HepG2 (cell line): ENCODE measurements around the gene PLXNB2. TPM values are rescaled to one million over a fixed set of nuclear protein-coding genes. Genes with fewer than 3 reads are reported as not detected.

ENCODE experiments used
- ATAC-seq: fragments of 200-7000 bp; cut with Tn5 transposase; 3 replicates; pipeline ENCODE4 v1.9.1; 2020; ENCODE audit warnings: mild to moderate bottlenecking, moderate library complexity
- BruUV-seq: library from RNA; stranded (reverse); fragments of 400-500 nt; replicated peaks from 2 replicates; lab custom pipeline; 2021; lab: Mats Ljungman, UMichigan
- CTCF ChIA-PET: fragments of 300-600 bp; formaldehyde crosslinking; extraction: SDS; loops from one replicate; lab custom pipeline; 2021; ENCODE audit warnings: low total read pairs, inconsistent platforms, low intra/inter-chr PET ratio; lab: Yijun Ruan, JAX
- POLR2A ChIA-PET: fragments of 350-600 bp; sonication (Branson Sonifier 250); formaldehyde crosslinking; loops from one replicate; lab custom pipeline; 2020; ENCODE audit warnings: antibody characterized with exemption, inconsistent platforms; lab: Yijun Ruan, JAX
- DNase-seq: peaks from one replicate; pipeline ENCODE4 v3.0.0-alpha.2; 2015; ENCODE audit warnings: low spot score
- FAIRE-seq: peaks from 3 replicates; lab custom pipeline; 2011; peaks lifted over from hg19 to GRCh38; lab: Jason Lieb, UNC
- H2AFZ ChIP-seq: one replicate; pipeline ENCODE4 v1.6.1; 2011; ENCODE audit warnings: low read length, inconsistent platforms
- H3K27ac ChIP-seq: fragments of 300-600 bp; 3 replicates; pipeline ENCODE4 v1.8.0; 2011; ENCODE audit warnings: mixed run types, mild to moderate bottlenecking, mixed read lengths, low read length, inconsistent platforms; ENCODE audit not compliant: insufficient read depth; ENCODE audit errors: extremely low read length
- H3K27me3 ChIP-seq, 2 experiments: fragments of 200-600 bp in 1 of 2; 2 replicates in 1 of 2; 3 replicates in 1 of 2; pipeline versions ENCODE4 v1.6.0 to v1.8.0; 2011; ENCODE audit warnings: low read length in 2 of 2, mild to moderate bottlenecking in 2 of 2, moderate library complexity in 2 of 2, inconsistent platforms in 1 of 2; ENCODE audit not compliant: insufficient read depth in 2 of 2, control insufficient read depth in 1 of 2
- H3K36me3 ChIP-seq, 2 experiments: fragments of 200-600 bp in 1 of 2; replicated peaks in 1 of 2; 2 replicates in 1 of 2; 3 replicates in 1 of 2; pipeline versions ENCODE4 v1.5.1 to v1.8.0; 2011; ENCODE audit warnings: low read length in 2 of 2, inconsistent platforms in 1 of 2; ENCODE audit not compliant: insufficient read depth in 2 of 2, control insufficient read depth in 1 of 2
- H3K4me1 ChIP-seq: 2 replicates; pipeline ENCODE4 v1.5.1; 2012; ENCODE audit warnings: low read length, inconsistent platforms; ENCODE audit not compliant: insufficient read depth
- H3K4me2 ChIP-seq: 2 replicates; pipeline ENCODE4 v1.6.0; 2011; ENCODE audit warnings: low read depth, low read length, inconsistent platforms
- H3K4me3 ChIP-seq, 3 experiments: fragments of 200-600 bp in 1 of 3; sonication (generic), shearing (Covaris generic) in 1 of 3; replicated peaks in 1 of 3; 2 replicates each; pipeline ENCODE4 v1.5.1; 2011 to 2016; ENCODE audit warnings: low read length in 3 of 3, inconsistent platforms in 2 of 3, low read depth in 2 of 3, mild to moderate bottlenecking in 2 of 3, control low read depth in 1 of 3, mixed read lengths in 1 of 3; ENCODE audit not compliant: insufficient read depth in 1 of 3
- H3K79me2 ChIP-seq: one replicate; pipeline ENCODE4 v1.6.1; 2011; ENCODE audit warnings: low read length, inconsistent platforms; ENCODE audit not compliant: insufficient read depth
- H3K9ac ChIP-seq: 2 replicates; pipeline ENCODE4 v1.6.0; 2011; ENCODE audit warnings: mild to moderate bottlenecking, low read depth, low read length, inconsistent platforms; ENCODE audit not compliant: insufficient read depth
- H3K9me3 ChIP-seq: 2 replicates; pipeline ENCODE4 v1.5.1; 2012; ENCODE audit warnings: mild to moderate bottlenecking, low read length
- H4K20me1 ChIP-seq: 2 replicates; pipeline ENCODE4 v1.6.0; 2011; ENCODE audit warnings: inconsistent platforms, mild to moderate bottlenecking, low read length, moderate library complexity; ENCODE audit not compliant: insufficient read depth
- HNRNPL ChIP-seq: fragments of 200-400 bp; formaldehyde crosslinking; IDR thresholded peaks from 2 replicates; pipeline ENCODE4 v1.6.1; 2017; ENCODE audit warnings: mild to moderate bottlenecking, low read depth, low read length
- NFKB2 ChIP-seq: sonication (generic); formaldehyde crosslinking; IDR thresholded peaks from 2 replicates; pipeline ENCODE4 v1.4.0; 2020; ENCODE audit warnings: missing genetic modification reagents, borderline replicate concordance
- PRDM15 ChIP-seq: sonication (generic); formaldehyde crosslinking; IDR thresholded peaks from 2 replicates; pipeline ENCODE4 v1.4.0; 2020; ENCODE audit warnings: missing genetic modification reagents
- RBFOX2 ChIP-seq: fragments of 200-400 bp; formaldehyde crosslinking; IDR thresholded peaks from 2 replicates; pipeline ENCODE4 v1.6.1; 2017; ENCODE audit warnings: low read depth, mild to moderate bottlenecking, low read length
- RORA ChIP-seq: sonication (generic); formaldehyde crosslinking; IDR thresholded peaks from 2 replicates; pipeline ENCODE4 v1.5.0; 2020; ENCODE audit warnings: mild to moderate bottlenecking, missing genetic modification reagents, moderate library complexity
- SRF ChIP-seq: IDR thresholded peaks from 2 replicates; pipeline ENCODE4 v1.6.1; 2011; ENCODE audit warnings: mild to moderate bottlenecking, low read depth, low read length, moderate library complexity
- TEF ChIP-seq: sonication (generic); formaldehyde crosslinking; IDR thresholded peaks from 2 replicates; pipeline ENCODE4 v1.5.0; 2020; ENCODE audit warnings: missing genetic modification reagents
- ZFP62 ChIP-seq: sonication (generic); formaldehyde crosslinking; IDR thresholded peaks from 2 replicates; pipeline ENCODE4 v1.4.0; 2020; ENCODE audit warnings: missing genetic modification reagents
- ZNF235 ChIP-seq: sonication (generic); formaldehyde crosslinking; IDR thresholded peaks from 2 replicates; pipeline ENCODE4 v1.8.1; 2023; ENCODE audit warnings: mild to moderate bottlenecking, missing genetic modification reagents, borderline replicate concordance
- ZNF350 ChIP-seq: sonication (generic); formaldehyde crosslinking; IDR thresholded peaks from 2 replicates; pipeline ENCODE4 v1.4.0; 2020; ENCODE audit warnings: mild to moderate bottlenecking, low read depth, missing genetic modification reagents, borderline replicate concordance
- ZNF75D ChIP-seq: sonication (generic); formaldehyde crosslinking; IDR thresholded peaks from 2 replicates; pipeline ENCODE4 v1.8.1; 2023; ENCODE audit warnings: missing genetic modification reagents, mild to moderate bottlenecking, borderline replicate concordance
- WGBS: methylation state at CpG from one replicate; pipeline ENCODE4 v1.1.6; 2017; ENCODE audit warnings: low lambda C conversion rate; 5-methylcytosine and 5-hydroxymethylcytosine counted together
- in situ Hi-C: cut with HindIII; loops from 2 replicates; pipeline ENCODE4 v1.10.0; 2017; ENCODE audit warnings: low pct_unique_long_range_greater_than_20kb; ENCODE audit not compliant: extremely low pct_ligation_motif_present
- intact Hi-C: fragments of 100-400 bp; cut with micrococcal nuclease; formaldehyde crosslinking; loops from one replicate; pipeline ENCODE4 v1.10.0; 2022; ENCODE audit not compliant: unreplicated experiment
- polyA plus RNA-seq, 8 experiments: library from polyadenylated mRNA; depleted of rRNA in 3 of 8; stranded (reverse) in 7 of 8; unstranded in 1 of 8; fragments of >200 nt; fragmentation: Illumina TruSeq in 4 of 8; extraction: Trizol in 4 of 8; gene quantifications; 2 replicates each; pipeline versions ENCODE4 v1.2.1 to v1.2.3, GENCODE V29; 2011 to 2016; ENCODE audit warnings: low read depth in 4 of 8, missing spikeins in 1 of 8, mixed read lengths in 1 of 8; ENCODE audit not compliant: insufficient read depth in 1 of 8
- total RNA-seq, 5 experiments: library from RNA; depleted of rRNA; stranded (reverse); fragments of >200 nt; fragmentation: Illumina TruSeq; extraction: Trizol; gene quantifications; 2 replicates each; pipeline ENCODE4 v1.2.3, GENCODE V29; 2016; ENCODE audit warnings: low read depth in 1 of 5

The PLXNB2 gene
- total and polyA plus RNA-seq, 2 of the 13 experiments (the other 11 are each of a cell fraction or from before 2014, with no cell fraction given): 32.6 to 68.9 TPM

DNA sequence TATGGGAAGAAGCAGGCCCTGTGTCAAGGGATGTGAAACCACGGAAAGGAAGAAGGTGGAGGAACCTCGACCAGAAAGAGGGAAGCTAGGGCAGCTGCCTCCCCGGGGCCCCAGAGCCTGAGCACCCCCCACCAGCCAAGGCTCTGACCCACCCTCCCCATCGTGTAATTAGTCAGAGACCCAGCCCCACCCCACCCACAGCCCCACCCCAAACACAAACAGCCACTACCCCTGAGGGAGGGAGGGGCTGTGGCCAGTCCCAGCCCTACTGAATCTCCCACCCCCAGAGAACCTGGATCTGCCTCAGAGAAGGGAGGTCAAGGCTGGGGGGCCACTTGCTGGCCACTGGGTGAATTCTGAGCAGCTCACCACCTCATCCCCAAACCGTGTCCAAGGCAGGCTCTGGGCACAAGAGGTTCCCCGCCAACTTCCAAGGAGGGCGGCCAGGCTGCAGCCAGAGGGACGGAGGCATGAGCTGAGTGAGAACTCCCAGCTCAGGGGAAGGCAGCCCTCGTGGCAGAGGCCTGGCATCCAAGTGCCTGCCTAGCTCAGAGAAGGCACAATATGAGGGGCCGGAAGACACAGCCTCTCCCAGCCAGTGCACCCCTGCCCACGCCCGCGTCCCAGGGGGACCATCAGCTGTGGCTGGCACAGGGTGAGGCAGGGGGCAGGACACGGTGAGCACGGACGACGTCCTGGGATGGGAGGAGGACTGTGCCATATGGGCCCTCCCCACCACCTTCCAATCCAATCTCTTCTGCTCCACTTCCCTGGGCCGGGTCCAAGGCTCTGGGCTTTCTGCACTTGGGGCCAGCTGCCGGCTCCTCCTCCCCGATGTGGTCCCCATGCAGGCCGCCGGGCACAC is 2.7 kb downstream of the PLXNB2 start (continued):
- TF ChIP-seq TEF (CRISPR knock-in tag) (no peak), ZNF75D (CRISPR knock-in tag) (no peak), ZNF350 (CRISPR knock-in tag) (no peak), SRF (no peak)
- TF ChIP-seq, all 625 proteins: peak for 19

DNA sequence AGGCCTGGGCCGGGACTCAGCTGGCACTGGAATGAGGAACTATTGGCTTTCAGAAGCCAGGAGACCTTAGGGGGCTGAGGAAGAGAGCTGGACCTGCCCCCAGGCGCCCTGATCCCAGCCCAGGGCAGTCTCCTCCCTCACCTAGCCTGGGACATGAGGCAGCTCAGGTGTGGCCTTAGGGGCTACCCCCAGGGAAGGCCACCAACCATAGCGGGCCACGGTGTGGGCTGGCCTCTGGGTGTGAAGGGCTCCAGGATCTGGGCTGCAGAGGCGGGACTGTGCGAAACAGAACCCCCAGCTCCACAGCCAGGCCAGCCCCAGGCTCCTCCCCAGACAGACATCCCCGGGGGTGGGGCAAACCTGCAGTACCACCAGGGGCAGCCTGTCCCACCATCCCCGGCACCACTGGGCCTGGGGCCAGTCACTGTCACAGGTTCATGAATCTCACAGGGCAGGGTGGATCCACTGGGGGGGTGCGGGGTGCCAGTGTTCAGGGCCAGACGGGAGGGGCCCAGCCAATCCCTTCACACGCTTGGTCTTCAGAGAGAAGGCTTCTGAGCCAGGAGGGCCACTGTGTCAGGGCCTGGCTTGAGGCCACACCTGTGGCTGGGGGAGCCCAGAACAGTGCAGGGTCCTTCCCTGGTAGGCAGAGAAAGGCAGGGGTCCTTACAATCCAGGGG is 3.5 kb downstream of the PLXNB2 start:
- no TSS peak for BruUV-seq
- Histone ChIP-seq H3K79me2 (peaks cover 62% of the 10 kb centered on the region), H3K27me3 (no peaks in the 10 kb centered on the region), H4K20me1 (peaks cover 4% of the 10 kb centered on the region; the same call in 1 of the 2 replicates), H3K9ac (peak overlapping the region; percentile 33; the same call in 1 of the 2 replicates), H3K9me3 (no peaks in the 10 kb centered on the region), H3K4me2 (peak overlapping the region; percentile 53), H2AFZ (no peak overlapping the region), H3K4me3 (peak overlapping the region in 1 of 3 experiments; percentile 37; a peak in 1 of 6 replicates), H3K36me3 (peaks cover 0 to 2% of the 10 kb centered on the region in 2 experiments; a peak in 1 of 5 replicates), H3K27ac (peak overlapping the region; percentile 33), H3K4me1 (peaks cover 68% of the 10 kb centered on the region)
- intact Hi-C loops (no loop called here), in situ Hi-C loops (no loop called here)
- DNase-seq (peak; percentile 23), ATAC-seq (peak; percentile 15), FAIRE-seq (no peak)
- ChIA-PET CTCF (no interaction called here), POLR2A (interaction anchor here (0.8 to 6.7 kb wide), 7 partner anchors 11 to 53 kb away, joined by 3 to 126 read pairs (median 4); partner anchors contain the start of genes HDAC10 and MAPK12)
- WGBS: 88% methylated on average over 2 of the region's 11 CpGs
- 0 out of 2 replicates have a peak, but pooled peaks have one; percentile 42 for TF ChIP-seq HNRNPL
- no peak for TF ChIP-seq RORA (CRISPR knock-in tag)
- TF ChIP-seq ZNF235: no peak
- TF ChIP-seq NFKB2 (CRISPR knock-in tag): no peak
- peak; percentile 29; the same call in 1 of the 2 replicates for TF ChIP-seq RBFOX2
- TF ChIP-seq PRDM15: no peak
- TF ChIP-seq ZFP62 (CRISPR knock-in tag): no peak
